ENCODE measurements around the gene TGFBR3.

The TGFBR3 gene

GRCh38 chr1:91754816-91755580, 131.0 kb downstream of the TGFBR3 start:
- DNase-seq (ENCODE audit: low read depth), result no peak

GRCh38 chr1:91754348-91754747, 131.6 kb downstream of the TGFBR3 start:
- DNase-seq (ENCODE audit: low read depth), result no peak

- no peak for DNase-seq (ENCODE audit: low read depth)
Measured at GRCh38 chr1:91753878-91754277, 132.1 kb downstream of the TGFBR3 start.

- DNase-seq (ENCODE audit: low read depth), result no peak
Measured at GRCh38 chr1:91752324-91752723, 133.6 kb downstream of the TGFBR3 start.

- DNase-seq (ENCODE audit: low read depth), result peak; percentile 61
Measured at GRCh38 chr1:91751275-91751674, 134.7 kb downstream of the TGFBR3 start.

GRCh38 chr1:91750398-91750996, 135.5 kb downstream of the TGFBR3 start:
- DNase-seq (ENCODE audit: low read depth), result no peak

GRCh38 chr1:91749788-91750231, 136.1 kb downstream of the TGFBR3 start:
- DNase-seq (ENCODE audit: low read depth), result no peak

GRCh38 chr1:91747666-91748065, 138.3 kb downstream of the TGFBR3 start:
- DNase-seq (ENCODE audit: low read depth), result no peak

GRCh38 chr1:91746728-91747338, 139.1 kb downstream of the TGFBR3 start:
- no peak for DNase-seq (ENCODE audit: low read depth)

- DNase-seq (ENCODE audit: low read depth), result no peak
Measured at GRCh38 chr1:91745640-91746373, 140.1 kb downstream of the TGFBR3 start.

GRCh38 chr1:91744953-91745639, 140.9 kb downstream of the TGFBR3 start:
- DNase-seq (ENCODE audit: low read depth), result no peak

- no peak for DNase-seq (ENCODE audit: low read depth)
Measured at GRCh38 chr1:91742848-91743292, 143.1 kb downstream of the TGFBR3 start.

- DNase-seq (ENCODE audit: low read depth), result no peak
Measured at GRCh38 chr1:91741906-91742305, 144.0 kb downstream of the TGFBR3 start.

- DNase-seq (ENCODE audit: low read depth), result no peak
Measured at GRCh38 chr1:91741301-91741700, 144.7 kb downstream of the TGFBR3 start.

GRCh38 chr1:91737650-91738049, 148.3 kb downstream of the TGFBR3 start:
- no peak for DNase-seq (ENCODE audit: low read depth)

GRCh38 chr1:91736715-91737615, 149.0 kb downstream of the TGFBR3 start:
- peak; percentile 89 for DNase-seq (ENCODE audit: low read depth)

GRCh38 chr1:91736146-91736714, 149.7 kb downstream of the TGFBR3 start:
- DNase-seq (ENCODE audit: low read depth), result no peak

GRCh38 chr1:91735266-91735845, 150.6 kb downstream of the TGFBR3 start:
- no peak for DNase-seq (ENCODE audit: low read depth)

GRCh38 chr1:91734761-91735160, 151.2 kb downstream of the TGFBR3 start:
- no peak for DNase-seq (ENCODE audit: low read depth)

GRCh38 chr1:91733108-91733710, 152.7 kb downstream of the TGFBR3 start:
- DNase-seq (ENCODE audit: low read depth), result no peak
